ENCODE results near the gene CGNL1. TPM values are rescaled to one million over a fixed set of nuclear protein-coding genes. Genes with fewer than 3 reads are reported as not detected.
A peak's percentile ranks its signal among the peaks of the same experiment; 100 is the strongest.

CGNL1 gene
- total RNA-seq, 6 donors from 2014 or later = 40.1 to 81.8 (median 63.0) TPM

DNA sequence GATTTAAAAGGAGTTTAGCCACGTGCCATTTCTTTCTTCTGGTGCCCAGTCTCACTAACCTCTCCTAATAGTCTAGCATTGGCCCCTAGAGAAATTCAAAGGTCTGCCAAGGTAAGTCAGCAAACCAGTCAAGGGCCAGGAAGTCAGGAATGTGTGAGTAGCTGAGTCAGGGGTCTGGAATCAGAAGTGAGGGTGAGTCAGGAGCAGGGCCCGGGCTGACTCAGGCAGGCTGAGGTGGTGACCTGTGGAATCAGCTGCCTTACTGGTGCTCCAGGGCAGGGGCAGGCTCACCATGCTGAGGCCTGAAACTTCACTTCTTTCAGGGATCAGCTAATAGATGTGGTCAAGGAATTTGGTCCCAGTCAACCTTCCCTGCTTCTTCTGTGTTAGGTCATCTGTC lies 109.6 kb downstream of the CGNL1 start:
- no peak overlapping the region for H3K4me3 ChIP-seq
- H3K27ac ChIP-seq = peak overlapping the region in 3 of 4 donors; percentile 1 to 8 (median 8)
- no peaks in the 10 kb centered on the region for H3K9me3 ChIP-seq
- H3K36me3 ChIP-seq = no peaks in the 10 kb centered on the region
- DNase-seq = peak; percentile 10 to 91
- WGBS, 2 donors = 37 to 38% methylated on average over 2 of the region's 2 CpGs
- TF ChIP-seq, protein P1, sequence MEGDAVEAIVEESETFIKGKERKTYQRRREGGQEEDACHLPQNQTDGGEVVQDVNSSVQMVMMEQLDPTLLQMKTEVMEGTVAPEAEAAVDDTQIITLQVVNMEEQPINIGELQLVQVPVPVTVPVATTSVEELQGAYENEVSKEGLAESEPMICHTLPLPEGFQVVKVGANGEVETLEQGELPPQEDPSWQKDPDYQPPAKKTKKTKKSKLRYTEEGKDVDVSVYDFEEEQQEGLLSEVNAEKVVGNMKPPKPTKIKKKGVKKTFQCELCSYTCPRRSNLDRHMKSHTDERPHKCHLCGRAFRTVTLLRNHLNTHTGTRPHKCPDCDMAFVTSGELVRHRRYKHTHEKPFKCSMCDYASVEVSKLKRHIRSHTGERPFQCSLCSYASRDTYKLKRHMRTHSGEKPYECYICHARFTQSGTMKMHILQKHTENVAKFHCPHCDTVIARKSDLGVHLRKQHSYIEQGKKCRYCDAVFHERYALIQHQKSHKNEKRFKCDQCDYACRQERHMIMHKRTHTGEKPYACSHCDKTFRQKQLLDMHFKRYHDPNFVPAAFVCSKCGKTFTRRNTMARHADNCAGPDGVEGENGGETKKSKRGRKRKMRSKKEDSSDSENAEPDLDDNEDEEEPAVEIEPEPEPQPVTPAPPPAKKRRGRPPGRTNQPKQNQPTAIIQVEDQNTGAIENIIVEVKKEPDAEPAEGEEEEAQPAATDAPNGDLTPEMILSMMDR (IDR thresholded peaks at IDR 0.05) = no peak
- peak; percentile 31 to 35 for TF ChIP-seq POLR2AphosphoS5 (IDR thresholded peaks at IDR 0.05)
- TF ChIP-seq EP300 (IDR thresholded peaks at IDR 0.05) = peak in 2 of 4 donors; percentile 33 to 93
- no peak for TF ChIP-seq POLR2A (IDR thresholded peaks at IDR 0.05)
- peaks cover 0 to 6% (median 0%) of the 10 kb centered on the region in 4 donors for H3K4me1 ChIP-seq
- H3K27me3 ChIP-seq = no peaks in the 10 kb centered on the region
- peak; percentile 67 to 96 for ATAC-seq (ENCODE audit: low FRiP score in 2 of 2)

DNA sequence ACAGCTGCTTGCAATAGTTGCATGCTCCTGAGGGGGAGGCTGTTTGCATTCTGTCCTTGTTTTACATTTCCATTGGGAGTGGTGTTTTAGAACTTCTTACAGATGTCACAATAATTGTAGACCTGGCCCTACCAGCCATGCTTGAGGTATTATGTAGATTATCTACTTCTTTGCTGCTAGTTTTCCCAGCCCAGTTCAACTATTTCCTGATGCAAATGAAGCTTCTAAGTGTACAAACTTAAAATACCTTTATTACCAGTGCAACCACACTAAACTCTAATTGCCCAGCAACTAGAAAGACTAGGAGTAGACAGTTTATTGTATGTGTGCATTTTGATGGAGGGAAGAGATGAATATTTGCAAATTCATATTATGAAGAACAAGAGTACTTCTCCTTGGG lies 110.5 kb downstream of the CGNL1 start:
- Histone ChIP-seq H3K27ac (peak overlapping the region in 3 of 4 donors; percentile 1 to 12 (median 3)), H3K4me1 (peaks cover 0 to 6% (median 0%) of the 10 kb centered on the region in 4 donors), H3K4me3 (no peak overlapping the region), H3K36me3 (no peaks in the 10 kb centered on the region), H3K27me3 (no peaks in the 10 kb centered on the region), H3K9me3 (no peaks in the 10 kb centered on the region)
- DNase-seq (no peak), ATAC-seq (ENCODE audit: low FRiP score in 2 of 2) (no peak)
- TF ChIP-seq POLR2AphosphoS5 (IDR thresholded peaks at IDR 0.05) (no peak), EP300 (IDR thresholded peaks at IDR 0.05) (no peak), POLR2A (IDR thresholded peaks at IDR 0.05) (no peak)
- TF ChIP-seq, protein P1 (IDR thresholded peaks at IDR 0.05) = no peak

DNA sequence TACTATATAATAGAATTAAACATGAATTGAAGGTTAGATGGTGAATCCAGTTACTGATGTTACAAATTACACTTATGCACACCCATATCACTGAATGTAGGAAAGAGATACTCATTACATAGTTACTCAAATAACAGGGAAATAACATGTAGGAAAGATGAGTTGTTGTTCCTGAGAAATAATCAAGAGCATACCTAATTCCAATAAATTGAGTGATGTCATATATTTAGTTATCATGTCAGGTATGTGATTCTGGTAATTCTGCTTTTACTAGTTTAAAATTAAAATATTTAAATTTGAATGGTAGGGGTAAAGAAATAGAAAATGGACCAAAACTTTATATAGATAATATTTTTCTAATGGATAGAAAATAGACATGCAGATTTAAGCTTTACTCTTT lies 112.8 kb downstream of the CGNL1 start:
- Histone ChIP-seq H3K36me3 (no peaks in the 10 kb centered on the region), H3K4me1 (peaks cover 0 to 6% (median 0%) of the 10 kb centered on the region in 4 donors), H3K9me3 (no peaks in the 10 kb centered on the region), H3K27ac (no peak overlapping the region), H3K4me3 (no peak overlapping the region), H3K27me3 (no peaks in the 10 kb centered on the region)
- TF ChIP-seq POLR2AphosphoS5 (IDR thresholded peaks at IDR 0.05) (no peak), POLR2A (IDR thresholded peaks at IDR 0.05) (no peak), EP300 (IDR thresholded peaks at IDR 0.05) (no peak)
- TF ChIP-seq, protein P1 (IDR thresholded peaks at IDR 0.05) = no peak
- DNase-seq (no peak), ATAC-seq (ENCODE audit: low FRiP score in 2 of 2) (no peak)

DNA sequence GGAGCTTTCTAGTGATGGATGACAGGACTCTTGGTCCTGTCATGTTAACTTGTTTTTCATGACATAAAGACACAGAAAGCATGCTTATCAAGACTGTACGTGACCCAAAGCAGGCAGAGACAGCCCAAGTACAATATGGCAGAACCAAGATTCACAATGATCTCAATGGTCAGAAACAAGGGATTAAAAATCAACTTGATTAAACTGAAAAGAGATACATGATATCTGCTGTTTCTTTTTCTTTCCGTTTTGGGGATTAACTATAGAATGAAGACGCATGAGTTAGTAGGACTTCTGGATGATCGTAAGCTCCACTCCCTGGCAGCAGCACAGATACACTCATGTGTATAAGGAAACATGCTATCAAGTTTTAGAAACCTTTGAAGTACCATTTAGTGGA lies 117.0 kb downstream of the CGNL1 start:
- no peak for ATAC-seq (ENCODE audit: low FRiP score in 2 of 2)
- Histone ChIP-seq H3K27me3 (no peaks in the 10 kb centered on the region), H3K4me3 (no peak overlapping the region), H3K4me1 (peaks cover 17 to 23% (median 20%) of the 10 kb centered on the region in 4 donors), H3K27ac (no peak overlapping the region), H3K9me3 (no peaks in the 10 kb centered on the region), H3K36me3 (no peaks in the 10 kb centered on the region)
- WGBS, 2 donors = 90 to 91% methylated on average over 4 of the region's 4 CpGs
- DNase-seq = no peak
- no peak for TF ChIP-seq EP300 (IDR thresholded peaks at IDR 0.05)

DNA sequence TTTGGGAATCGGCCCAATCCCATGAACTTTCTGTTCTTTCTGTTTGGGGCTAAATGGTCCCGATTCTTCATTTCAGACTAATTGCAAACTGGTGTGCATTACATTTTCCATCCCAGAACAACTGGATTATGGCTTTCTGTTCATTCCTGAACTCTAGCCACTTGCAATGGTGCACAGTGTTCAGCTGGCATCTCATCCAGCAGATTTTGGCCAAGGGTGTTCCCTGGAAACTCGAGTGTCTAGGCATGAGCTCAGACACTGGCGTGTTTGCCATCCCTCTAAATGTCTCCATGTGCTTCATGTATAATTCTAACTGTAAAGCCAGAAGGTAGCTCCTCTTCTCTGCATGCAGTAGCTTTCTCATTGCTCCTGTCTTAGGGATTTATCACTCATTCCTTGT lies 118.3 kb downstream of the CGNL1 start:
- peaks cover 17 to 25% (median 20%) of the 10 kb centered on the region in 4 donors for H3K4me1 ChIP-seq
- no peaks in the 10 kb centered on the region for H3K9me3 ChIP-seq
- no peak overlapping the region for H3K27ac ChIP-seq
- no peak overlapping the region for H3K4me3 ChIP-seq
- peak in 1 of 2 donors; percentile 74 for ATAC-seq (ENCODE audit: low FRiP score in 2 of 2)
- no peaks in the 10 kb centered on the region for H3K27me3 ChIP-seq
- WGBS, 2 donors = 76 to 89% methylated on average over 4 of the region's 4 CpGs
- DNase-seq = no peak
- TF ChIP-seq, protein P1 (IDR thresholded peaks at IDR 0.05) = no peak
- TF ChIP-seq EP300 (IDR thresholded peaks at IDR 0.05) (no peak), POLR2A (IDR thresholded peaks at IDR 0.05) (no peak), POLR2AphosphoS5 (IDR thresholded peaks at IDR 0.05) (no peak)
- H3K36me3 ChIP-seq = no peaks in the 10 kb centered on the region

All from upper lobe of left lung (tissue), 6 donors.